Measurements from ENCODE around the gene CHRNB2. TPM values are rescaled to one million over a fixed set of nuclear protein-coding genes. Genes with fewer than 3 reads are reported as not detected.

The CHRNB2 gene, protein sequence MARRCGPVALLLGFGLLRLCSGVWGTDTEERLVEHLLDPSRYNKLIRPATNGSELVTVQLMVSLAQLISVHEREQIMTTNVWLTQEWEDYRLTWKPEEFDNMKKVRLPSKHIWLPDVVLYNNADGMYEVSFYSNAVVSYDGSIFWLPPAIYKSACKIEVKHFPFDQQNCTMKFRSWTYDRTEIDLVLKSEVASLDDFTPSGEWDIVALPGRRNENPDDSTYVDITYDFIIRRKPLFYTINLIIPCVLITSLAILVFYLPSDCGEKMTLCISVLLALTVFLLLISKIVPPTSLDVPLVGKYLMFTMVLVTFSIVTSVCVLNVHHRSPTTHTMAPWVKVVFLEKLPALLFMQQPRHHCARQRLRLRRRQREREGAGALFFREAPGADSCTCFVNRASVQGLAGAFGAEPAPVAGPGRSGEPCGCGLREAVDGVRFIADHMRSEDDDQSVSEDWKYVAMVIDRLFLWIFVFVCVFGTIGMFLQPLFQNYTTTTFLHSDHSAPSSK
- 0.74 TPM for total RNA-seq

- peaks cover 11% of the 10 kb centered on the region for H3K4me1 ChIP-seq
- DNase-seq (ENCODE audit: extremely low spot score in 2 of 2) = no peak
- intact Hi-C loops (cut with DNase I) = loop anchor here (10.0 kb wide), 1 partner anchor 497 kb away; the partner anchor contains the start of gene EFNA4
- TF ChIP-seq POLR2A (IDR thresholded peaks at IDR 0.05) (no peak), CTCF (IDR thresholded peaks at IDR 0.05) (no peak), POLR2AphosphoS5 (IDR thresholded peaks at IDR 0.05; ENCODE audit: insufficient read depth in 1 of 2, low read depth in 1 of 2) (no peak)
- H3K4me3 ChIP-seq = no peak within 1 kb of the TSS
- H3K27me3 ChIP-seq = no peaks in the 10 kb centered on the region
- no peaks in the 10 kb centered on the region for H3K9me3 ChIP-seq
- H3K27ac ChIP-seq = no peak within 1 kb of the TSS
- H3K36me3 ChIP-seq = no peaks in the 10 kb centered on the region
Observed at GRCh38 chr1:154567386-154568156, at the start of gene CHRNB2. Gene CHRNB2, plus strand, starts transcription at chr1:154567778. Its CDS starts 267 bp downstream, at chr1:154568045.

DNA sequence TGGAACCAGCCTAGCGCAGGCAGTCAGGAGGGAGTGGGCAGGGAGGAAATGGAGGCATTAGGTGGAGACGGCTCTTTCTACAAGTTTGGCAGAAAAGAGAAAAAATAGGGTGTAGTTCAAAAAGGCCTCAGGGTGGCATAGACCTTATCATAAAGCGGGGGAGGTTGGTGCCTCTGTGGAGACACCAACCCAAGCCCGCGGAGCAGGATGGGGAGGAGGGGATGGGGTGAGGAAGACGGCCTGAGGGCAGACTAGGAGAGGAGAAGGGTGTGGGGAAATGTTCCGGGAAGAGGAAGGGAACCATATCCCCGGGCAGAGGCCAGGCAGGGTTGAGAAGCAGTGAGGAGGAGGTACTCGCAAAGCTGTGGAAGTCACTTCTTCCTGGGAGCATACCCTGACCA lies 48.0 kb upstream of the CHRNB2 start:
- no peaks in the 10 kb centered on the region for H3K36me3 ChIP-seq
- no peak overlapping the region for H3K27ac ChIP-seq
- H3K4me1 ChIP-seq = peaks cover 10% of the 10 kb centered on the region
- intact Hi-C loops (cut with DNase I) = no loop called here
- no peak overlapping the region for H3K4me3 ChIP-seq
- DNase-seq (ENCODE audit: extremely low spot score in 2 of 2) = no peak
- H3K27me3 ChIP-seq = no peaks in the 10 kb centered on the region
- H3K9me3 ChIP-seq = no peaks in the 10 kb centered on the region
- TF ChIP-seq POLR2AphosphoS5 (IDR thresholded peaks at IDR 0.05; ENCODE audit: insufficient read depth in 1 of 2, low read depth in 1 of 2) (no peak), POLR2A (IDR thresholded peaks at IDR 0.05) (no peak), CTCF (IDR thresholded peaks at IDR 0.05) (no peak)

DNA sequence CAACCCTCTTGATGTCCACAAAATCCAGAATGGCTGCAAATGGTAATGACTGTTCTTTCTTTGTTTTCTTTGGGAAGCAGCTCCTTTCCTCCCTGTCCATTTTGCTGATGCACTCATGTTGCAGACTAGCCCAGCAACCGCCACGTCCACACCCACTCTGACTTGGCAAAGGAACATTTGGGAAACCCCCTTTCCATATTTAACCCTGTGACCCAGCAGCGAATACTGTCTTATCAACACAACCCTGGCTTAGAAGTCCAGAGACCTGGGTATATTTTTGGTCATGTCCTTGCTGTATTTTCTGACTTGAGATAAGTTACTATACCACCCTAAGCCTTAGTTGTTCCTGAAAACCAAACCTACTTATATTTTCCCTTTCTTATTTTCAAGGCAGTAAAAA lies 47.2 kb upstream of the CHRNB2 start:
- no peaks in the 10 kb centered on the region for H3K27me3 ChIP-seq
- H3K9me3 ChIP-seq = no peaks in the 10 kb centered on the region
- no peak overlapping the region for H3K4me3 ChIP-seq
- H3K27ac ChIP-seq = no peak overlapping the region
- DNase-seq (ENCODE audit: extremely low spot score in 2 of 2) = no peak
- TF ChIP-seq POLR2AphosphoS5 (IDR thresholded peaks at IDR 0.05; ENCODE audit: insufficient read depth in 1 of 2, low read depth in 1 of 2) = no peak
- no peak for TF ChIP-seq POLR2A (IDR thresholded peaks at IDR 0.05)
- no peak for TF ChIP-seq CTCF (IDR thresholded peaks at IDR 0.05)
- no peaks in the 10 kb centered on the region for H3K36me3 ChIP-seq
- peaks cover 10% of the 10 kb centered on the region for H3K4me1 ChIP-seq
- intact Hi-C loops (cut with DNase I) = no loop called here

DNA sequence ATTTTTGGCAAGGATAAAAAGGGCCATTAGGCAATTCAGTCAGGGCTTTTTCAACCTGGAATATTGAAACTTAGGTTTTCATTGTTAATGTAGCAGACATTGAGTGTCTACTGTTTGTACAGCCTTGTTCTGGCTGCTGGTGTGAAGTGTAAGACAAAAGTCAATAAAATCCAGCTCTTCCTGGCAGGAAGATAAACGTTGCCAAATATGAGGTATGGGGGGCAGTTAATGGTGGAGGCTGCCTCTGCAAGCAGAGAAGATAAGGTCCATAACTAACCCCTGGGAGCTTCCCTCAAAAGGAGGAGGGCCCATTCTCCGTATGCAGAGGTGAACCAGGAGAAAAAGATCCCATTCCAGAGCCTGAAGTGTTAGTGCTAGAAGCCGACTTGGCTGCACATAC lies 45.9 kb upstream of the CHRNB2 start:
- intact Hi-C loops (cut with DNase I) = no loop called here
- no peaks in the 10 kb centered on the region for H3K27me3 ChIP-seq
- TF ChIP-seq CTCF (IDR thresholded peaks at IDR 0.05) = no peak
- no peak for TF ChIP-seq POLR2AphosphoS5 (IDR thresholded peaks at IDR 0.05; ENCODE audit: insufficient read depth in 1 of 2, low read depth in 1 of 2)
- TF ChIP-seq POLR2A (IDR thresholded peaks at IDR 0.05) = no peak

More for the DNA sequence above, 45.9 kb upstream of the CHRNB2 start:
- DNase-seq (ENCODE audit: extremely low spot score in 2 of 2) = no peak
- Histone ChIP-seq H3K4me3 (no peak overlapping the region), H3K27ac (no peak overlapping the region), H3K36me3 (no peaks in the 10 kb centered on the region), H3K9me3 (no peaks in the 10 kb centered on the region), H3K4me1 (peaks cover 10% of the 10 kb centered on the region)
